NCI-H82 treated with DMSO at 0.1 percent for 48 hours (cell line): ENCODE data around the gene CLEC18B.
"Not testable (repeated sequence)": the region's sequence is repeated elsewhere in the genome, so short reads cannot be mapped to it uniquely, and the experiment has no call there.

Source experiments
- DNase-seq: peaks from one replicate; lab custom pipeline; 2025; ENCODE audit not compliant: unreplicated experiment; lab: John Stamatoyannopoulos, UW

Gene CLEC18B

GRCh38 chr16:74446866-74447265, 25.6 kb upstream of the CLEC18B start:
- DNase-seq: no peak

DNA sequence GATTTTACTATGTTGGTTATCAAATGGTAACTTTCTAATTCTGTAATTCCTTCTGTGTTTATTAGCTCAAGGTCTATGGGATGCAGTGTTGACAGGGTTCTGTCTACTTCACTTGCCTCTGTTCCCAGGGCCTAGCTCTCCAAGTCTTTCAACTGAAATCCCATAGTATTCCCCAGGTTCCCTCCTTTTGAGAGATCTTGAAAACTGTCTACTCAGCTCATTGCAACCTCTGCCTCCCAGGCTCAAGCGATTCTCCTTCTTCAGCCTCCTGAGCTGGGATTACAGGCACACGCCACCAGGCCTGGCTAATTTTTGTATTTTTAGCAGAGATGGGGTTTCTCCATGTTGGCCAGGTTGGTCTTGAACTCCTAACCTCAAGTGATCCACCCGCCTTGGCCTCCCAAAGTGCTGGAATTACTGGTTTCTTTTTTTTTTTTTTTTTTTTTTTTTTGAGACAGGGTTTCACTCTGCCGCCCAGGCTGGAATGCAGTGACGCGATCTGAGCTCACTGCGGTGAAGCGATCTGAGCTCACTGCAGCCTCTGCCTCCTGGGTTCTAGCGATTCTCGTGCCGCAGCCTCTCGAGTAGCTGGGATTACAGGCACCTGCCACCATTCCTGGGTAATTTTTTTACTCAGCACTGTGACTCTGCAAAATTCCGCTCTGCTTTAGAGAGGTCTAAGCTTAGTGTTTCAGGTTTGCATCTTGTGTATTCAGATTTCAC, 22.5 kb upstream of the CLEC18B start:
- DNase-seq: not testable (repeated sequence)

DNA sequence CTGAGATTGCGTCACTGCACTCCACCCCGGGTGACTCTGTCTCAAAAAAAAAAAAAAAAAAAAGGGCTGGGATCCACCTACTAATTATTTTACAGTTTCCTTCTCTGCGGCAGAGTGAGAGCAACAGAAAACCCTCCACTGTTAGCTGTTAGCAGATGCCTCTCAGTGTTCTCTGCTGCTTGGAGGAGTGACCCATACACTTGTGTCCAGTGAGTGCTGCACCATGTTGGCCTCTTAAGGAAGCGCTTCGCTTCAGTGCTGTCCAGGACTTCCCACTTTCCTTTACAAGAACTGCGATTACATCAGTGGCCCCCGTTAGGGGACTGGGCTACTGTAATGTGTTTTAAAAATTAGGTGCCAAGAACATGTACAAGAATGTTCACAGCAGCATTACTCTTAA, 18.4 kb upstream of the CLEC18B start:
- no peak for DNase-seq

DNA sequence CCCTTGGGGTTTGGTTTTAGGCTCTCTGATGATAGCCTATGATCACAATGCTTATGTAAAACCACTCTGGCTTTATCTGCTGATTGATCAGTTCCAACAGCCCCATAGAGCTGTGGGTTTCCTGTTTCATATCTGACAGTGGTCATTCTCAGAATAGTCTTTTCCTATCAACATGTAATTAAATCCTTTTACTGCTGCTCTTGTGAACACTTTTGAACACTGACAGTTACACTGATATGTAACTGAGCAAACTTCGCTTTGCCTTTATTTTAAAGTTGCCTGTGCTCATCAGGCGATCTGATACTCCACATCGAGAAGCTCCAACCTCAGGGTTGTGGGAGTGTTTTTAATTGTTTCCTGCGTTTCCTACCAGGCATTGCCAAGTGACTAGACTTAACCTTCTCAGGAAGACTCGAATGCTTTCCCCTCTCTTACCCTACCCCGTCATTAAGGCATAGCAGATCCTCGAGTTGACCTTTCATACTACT, 17.3 kb upstream of the CLEC18B start:
- no peak for DNase-seq

GRCh38 chr16:74431516-74431915, 10.2 kb upstream of the CLEC18B start:
- DNase-seq: no peak

DNA sequence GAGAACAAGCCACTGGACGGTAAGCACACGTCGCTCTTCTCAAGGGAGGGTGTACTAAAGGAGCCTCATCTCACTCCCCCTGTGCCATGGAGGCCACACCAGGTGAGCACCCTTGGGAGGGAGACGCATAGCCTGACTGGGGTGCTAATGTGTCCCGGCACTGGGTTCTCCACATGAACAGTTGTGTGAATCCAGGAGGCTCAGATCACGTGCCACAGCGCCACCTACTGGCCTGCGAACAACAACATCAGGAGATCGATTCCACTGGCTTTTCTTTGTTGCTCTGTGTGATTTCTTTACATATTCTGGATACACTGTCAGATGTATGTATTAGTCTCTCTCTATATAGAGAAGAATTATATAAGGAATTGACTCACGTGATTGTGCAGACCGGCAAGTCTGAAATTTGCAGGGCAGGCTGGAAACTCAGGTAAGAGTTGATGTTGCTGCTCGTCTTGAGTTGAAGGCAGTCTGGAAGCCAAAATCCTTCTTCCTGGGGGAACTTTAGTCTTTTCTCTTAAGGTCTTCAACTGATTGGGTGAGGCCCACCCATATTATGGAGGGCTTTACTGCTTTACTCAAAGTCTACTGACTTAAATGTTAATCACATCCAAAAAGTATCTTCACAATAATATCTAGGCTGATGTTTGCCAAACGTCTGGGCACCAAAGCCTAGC, 8.9 kb upstream of the CLEC18B start:
- DNase-seq: peak; percentile 29

DNA sequence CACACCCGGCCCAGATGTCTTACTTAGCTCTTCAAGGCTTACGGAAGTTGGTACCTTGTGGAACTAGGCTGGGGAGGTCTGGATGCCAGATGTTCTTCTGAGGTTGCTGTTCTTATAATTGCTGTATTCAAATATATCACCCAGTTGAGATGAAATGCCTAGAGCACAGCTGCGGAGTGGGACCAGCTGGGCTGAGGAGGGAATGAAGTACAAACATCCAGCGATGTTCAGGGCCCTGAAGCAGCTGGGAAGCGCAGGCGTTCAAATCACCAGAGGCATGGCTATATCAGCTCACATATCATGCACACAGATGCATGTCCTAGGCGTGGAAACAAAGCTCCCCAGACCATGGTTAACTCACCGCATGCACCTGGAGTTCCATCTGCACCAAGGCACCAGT, 7.2 kb upstream of the CLEC18B start:
- not testable (repeated sequence) for DNase-seq

DNA sequence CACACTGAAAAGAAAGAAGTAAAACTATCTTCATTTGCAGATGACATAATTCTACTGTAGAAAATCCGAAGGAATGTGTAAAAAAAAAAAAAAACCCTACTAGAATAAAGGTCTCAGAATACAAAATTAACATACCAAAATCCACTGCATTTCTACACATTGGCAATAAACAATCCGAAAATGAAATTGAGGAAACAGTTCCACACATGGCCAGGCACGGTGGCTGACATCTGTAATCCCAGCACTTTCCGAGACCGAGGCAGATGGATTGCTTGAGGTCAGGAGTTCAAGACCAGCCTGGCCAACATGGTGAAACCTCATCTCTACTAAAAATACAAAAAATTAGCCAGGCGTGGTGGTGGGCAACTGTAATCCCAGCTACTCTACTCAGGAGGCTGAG, 4.5 kb upstream of the CLEC18B start:
- DNase-seq: not testable (repeated sequence)

GRCh38 chr16:74423721-74424120, 2.4 kb upstream of the CLEC18B start:
- not testable (repeated sequence) for DNase-seq

- DNase-seq: not testable (repeated sequence)
Observed at GRCh38 chr16:74422086-74422485, 808 bp upstream of the CLEC18B start.

- DNase-seq: not testable (repeated sequence)
Observed at GRCh38 chr16:74421482-74421785, 156 bp upstream of the CLEC18B start.

GRCh38 chr16:74419811-74420210, 1.5 kb downstream of the CLEC18B start:
- DNase-seq: not testable (repeated sequence)

- DNase-seq: not testable (repeated sequence)
Observed at GRCh38 chr16:74417897-74418296, 3.4 kb downstream of the CLEC18B start.

DNA sequence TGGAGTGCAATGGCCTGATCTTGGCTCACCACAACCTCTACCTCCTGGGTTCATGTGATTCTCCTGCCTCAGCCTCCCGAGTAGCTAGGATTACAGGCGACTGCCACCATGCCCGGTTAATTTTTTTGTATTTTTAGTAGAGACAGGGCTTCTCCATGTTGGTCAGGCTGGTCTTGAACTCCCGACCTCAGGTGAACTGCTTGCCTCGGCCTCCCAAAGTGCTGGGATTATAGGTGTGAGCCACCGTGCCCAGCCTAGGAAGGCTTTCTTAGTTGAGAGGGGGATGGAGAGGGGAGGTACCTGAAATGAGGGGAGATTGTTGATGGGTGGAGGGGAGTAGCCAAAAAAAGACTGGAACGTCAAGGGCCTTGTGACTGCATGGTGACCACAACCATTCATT, 7.4 kb downstream of the CLEC18B start:
- not testable (repeated sequence) for DNase-seq

- not testable (repeated sequence) for DNase-seq
Observed at GRCh38 chr16:74413485-74413884, 7.8 kb downstream of the CLEC18B start.

DNA sequence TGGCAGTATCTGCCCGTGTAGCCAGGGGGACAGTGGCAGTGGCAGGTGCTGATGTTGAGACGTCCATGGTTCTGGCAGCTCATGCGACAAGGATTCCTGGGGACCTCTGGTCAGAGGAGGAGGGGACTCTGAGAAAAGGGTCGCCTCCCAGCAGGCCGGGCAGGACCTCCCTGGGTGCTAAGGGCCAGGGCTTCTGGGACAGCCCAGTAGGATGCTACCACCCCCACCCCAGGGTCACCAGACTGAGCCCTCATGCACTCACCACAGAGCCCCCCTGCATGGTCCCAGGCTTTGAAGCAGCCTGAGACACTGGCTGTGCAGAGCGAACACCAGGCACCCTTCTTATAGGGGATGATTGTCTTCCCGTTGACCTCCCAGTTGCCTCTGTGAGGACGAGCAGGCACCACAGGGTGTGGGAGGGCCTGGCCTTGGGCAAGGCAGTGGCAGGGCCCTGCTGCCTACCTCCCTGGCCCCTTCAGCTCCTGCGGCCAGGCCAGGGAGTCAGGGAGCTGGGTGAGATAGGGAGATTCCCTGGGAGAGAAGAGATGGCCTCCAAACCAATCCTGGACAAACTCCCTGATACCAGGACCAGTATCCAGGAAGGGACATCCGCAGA, 8.4 kb downstream of the CLEC18B start:
- DNase-seq: not testable (repeated sequence)

DNA sequence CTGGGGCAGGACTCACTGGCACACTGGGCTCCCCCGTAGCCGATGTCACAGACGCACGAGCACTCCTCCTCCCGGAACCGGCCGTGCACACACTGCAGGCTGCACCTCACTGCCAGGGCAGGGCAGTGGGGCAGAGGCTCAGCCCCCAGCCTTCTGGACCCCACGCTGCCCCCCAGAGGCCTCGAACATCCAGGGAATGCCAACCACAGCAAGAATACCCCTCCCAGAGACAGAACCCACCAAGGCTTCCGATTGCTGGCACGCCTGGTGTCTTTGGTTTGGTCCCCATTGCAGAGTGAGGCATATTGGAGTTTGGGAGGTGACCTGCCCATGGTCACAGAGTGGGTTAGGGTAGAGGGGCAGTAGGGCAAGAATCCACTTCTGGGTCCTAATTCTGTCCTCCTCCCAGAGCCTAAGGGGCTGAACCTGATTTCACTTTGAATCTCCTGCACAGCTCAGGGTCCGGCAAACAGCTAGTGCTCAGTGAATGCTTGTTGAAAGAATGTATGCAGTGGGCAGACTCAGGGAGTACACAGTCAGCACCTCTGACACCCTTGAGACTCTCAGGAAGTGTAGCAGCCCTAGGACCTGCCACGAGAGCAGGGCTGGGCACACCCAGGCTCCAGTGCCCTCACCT, 9.0 kb downstream of the CLEC18B start:
- not testable (repeated sequence) for DNase-seq

DNA sequence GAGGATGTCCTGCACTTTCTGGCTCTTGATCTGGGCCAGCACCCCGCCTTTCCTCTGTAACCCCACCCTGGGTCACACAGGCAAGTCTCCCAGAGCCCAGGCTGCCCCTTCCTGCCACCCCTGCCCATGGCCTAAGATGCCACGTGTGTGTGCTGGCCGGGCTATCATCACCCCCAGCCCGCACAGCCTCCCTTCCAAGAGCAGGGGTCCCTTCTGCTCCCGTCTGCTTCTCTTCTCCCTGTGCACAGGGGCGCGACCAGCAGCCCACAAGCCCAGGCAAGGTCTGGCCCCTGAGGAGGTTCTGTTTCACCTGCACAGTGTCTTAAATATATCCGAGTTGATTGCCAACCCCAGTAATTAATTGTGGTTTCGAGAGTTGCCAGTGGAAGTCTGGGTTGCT, 10.3 kb downstream of the CLEC18B start:
- DNase-seq: not testable (repeated sequence)

- DNase-seq: not testable (repeated sequence)
Observed at GRCh38 chr16:74410057-74410957, 11.0 kb downstream of the CLEC18B start.

DNA sequence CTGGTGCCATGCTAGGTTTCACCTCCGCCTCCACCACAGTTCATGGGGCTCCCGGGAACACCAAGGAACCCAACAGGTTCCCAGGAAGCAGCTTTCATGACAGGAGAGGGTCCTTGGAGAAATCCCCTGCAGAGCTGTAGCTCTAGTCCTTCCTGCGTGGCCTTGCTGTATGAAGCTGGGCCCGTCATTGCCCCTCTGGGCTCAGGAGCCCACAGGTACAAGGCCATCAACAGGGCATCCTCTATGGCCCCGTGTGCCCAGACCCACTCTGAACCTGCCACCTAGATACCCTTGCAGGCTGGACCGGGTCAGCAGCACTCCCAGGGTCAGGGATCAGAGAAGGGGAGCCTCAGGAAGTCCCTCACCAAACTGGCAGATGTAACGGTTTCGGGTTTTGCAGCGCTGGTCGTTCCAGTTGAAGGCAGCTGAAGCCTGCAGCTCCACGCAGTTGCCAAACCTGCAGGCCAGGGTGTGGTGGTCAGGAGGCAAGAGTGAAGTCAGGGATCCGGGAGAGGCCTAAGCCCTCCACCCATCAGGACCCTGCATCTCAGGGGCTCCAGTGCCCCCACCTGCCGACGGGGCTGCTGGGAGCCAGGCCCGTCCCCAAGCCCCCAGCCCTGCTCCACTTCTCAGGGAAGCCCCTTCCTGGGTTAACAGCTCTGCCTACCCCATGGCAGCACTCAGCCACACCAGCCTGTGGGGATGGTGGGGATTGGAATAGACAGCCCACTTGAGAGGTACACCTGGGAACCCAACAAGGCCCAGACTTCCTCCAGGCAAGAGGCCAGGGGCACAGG, 11.9 kb downstream of the CLEC18B start:
- DNase-seq: not testable (repeated sequence)
